ENCODE results near the gene RAB35.

RAB35 gene

DNA sequence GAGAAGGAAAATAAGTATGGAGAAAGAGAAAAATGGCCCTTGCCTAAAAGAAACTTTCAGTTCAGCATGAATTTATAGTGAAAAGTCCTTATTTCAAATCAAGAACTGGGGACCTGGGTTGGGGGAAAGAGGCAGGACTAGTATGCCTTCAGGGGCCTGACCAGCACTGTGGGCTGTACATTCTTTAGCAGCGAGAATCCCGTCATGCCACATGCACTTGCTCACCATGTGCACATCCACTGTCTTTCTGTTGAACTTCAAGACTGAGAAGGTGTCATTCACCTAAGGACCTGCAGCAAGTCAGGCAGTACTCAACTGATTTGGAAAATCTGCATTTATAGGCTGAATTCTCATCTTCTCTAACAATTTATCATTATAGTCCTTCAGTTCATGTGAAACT lies 50.2 kb downstream of the RAB35 start:
- CTCF ChIA-PET = no interaction called here
- POLR2A ChIA-PET = no interaction called here
- DNase-seq (ENCODE audit: extremely low spot score) = no peak
- TF ChIP-seq ARNT (IDR thresholded peaks at IDR 0.05) = no peak
- no peak for TF ChIP-seq TARDBP (IDR thresholded peaks at IDR 0.05)
- no peak for TF ChIP-seq FOXA1 (IDR thresholded peaks at IDR 0.05)
- no peak for TF ChIP-seq FOXK2 (IDR thresholded peaks at IDR 0.05)
- no peak for TF ChIP-seq LEF1 (IDR thresholded peaks at IDR 0.05; ENCODE audit: borderline replicate concordance)
- TF ChIP-seq SP1 (IDR thresholded peaks at IDR 0.05) = no peak
- TF ChIP-seq SUZ12 (IDR thresholded peaks at IDR 0.05) = no peak
- no peak for TF ChIP-seq CTBP1 (IDR thresholded peaks at IDR 0.05; ENCODE audit: borderline replicate concordance)
- TF ChIP-seq FOXM1 (IDR thresholded peaks at IDR 0.05; ENCODE audit: borderline replicate concordance) = no peak
- TF ChIP-seq ELF4 (IDR thresholded peaks at IDR 0.05) = no peak
- TF ChIP-seq NFRKB (IDR thresholded peaks at IDR 0.05) = no peak
- TF ChIP-seq HDGF (IDR thresholded peaks at IDR 0.05; ENCODE audit: borderline replicate concordance) = no peak
- TF ChIP-seq BHLHE40 (IDR thresholded peaks at IDR 0.05; ENCODE audit: borderline replicate concordance) = no peak

DNA sequence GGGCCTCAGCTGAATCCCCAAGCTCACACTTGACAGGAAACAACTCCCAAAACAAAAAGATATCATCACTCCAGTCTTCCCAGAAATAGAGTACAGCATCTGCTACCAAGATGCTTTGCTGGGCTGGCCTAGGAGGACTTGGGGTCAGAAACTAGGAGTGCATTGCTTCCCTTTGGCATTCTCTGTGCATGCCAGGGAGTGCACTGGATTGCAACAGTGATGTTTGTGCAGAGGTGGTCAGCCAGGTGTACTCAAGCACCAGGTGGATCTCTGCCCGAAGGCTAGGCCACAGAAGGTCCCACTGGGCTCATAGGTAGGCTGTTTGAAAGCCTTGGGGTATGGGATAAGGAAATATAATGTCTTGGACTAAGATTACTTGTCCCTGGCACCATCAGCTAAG lies 51.1 kb downstream of the RAB35 start:
- CTCF ChIA-PET = no interaction called here
- TF ChIP-seq FOXK2 (IDR thresholded peaks at IDR 0.05) (no peak), SP1 (IDR thresholded peaks at IDR 0.05) (no peak), ELF4 (IDR thresholded peaks at IDR 0.05) (no peak), SUZ12 (IDR thresholded peaks at IDR 0.05) (no peak)
- no peak for DNase-seq (ENCODE audit: extremely low spot score)
- POLR2A ChIA-PET = no interaction called here

DNA sequence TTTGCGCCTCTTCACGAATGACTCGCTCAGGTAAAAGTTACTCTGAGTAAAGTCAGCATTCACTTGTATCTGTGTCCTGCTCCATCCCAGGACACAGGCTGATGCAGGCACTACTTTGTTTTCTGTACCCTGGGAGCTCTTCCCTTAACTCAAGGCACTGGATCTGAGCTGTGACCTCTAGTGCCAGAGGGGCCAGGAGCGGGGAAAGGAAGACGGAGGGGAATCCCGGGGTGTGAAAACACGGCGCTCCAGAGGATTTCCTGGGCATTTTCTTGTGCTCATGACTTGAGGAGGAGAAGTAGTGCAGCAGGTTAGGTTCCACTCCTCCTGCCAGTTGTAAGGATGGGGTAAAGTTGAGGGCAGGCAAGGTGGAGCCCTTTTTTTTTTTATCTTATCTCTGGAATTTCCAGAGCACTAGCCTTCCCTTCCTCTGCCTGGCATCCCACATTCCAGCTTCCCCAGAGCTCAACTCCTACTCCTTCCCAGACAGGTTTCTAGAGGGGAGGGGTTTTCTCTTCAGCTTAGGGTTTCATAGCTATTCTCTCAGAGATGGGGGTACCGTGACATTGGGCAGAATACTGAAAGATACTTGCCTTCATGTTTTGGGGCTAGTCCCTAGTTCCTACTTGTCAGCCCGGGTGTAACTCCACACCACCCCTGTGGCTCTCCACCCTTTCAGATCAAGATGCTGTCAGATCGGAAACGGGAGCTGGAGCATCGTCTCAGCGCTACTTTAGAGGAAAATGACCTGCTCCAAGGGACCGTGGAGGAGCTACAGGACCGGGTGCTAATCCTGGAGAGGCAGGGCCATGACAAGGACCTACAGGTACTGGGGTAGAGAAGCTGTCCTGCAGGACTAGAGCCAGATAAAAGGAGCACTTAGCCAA lies 52.3 kb downstream of the RAB35 start:
- DNase-seq (ENCODE audit: extremely low spot score) = no peak
- POLR2A ChIA-PET = no interaction called here
- no peak for TF ChIP-seq BHLHE40 (IDR thresholded peaks at IDR 0.05; ENCODE audit: borderline replicate concordance)
- CTCF ChIA-PET = interaction anchor here (0.6 kb wide), 1 partner anchor 583 kb away, joined by 6 read pairs; no protein-coding TSS in a partner anchor

DNA sequence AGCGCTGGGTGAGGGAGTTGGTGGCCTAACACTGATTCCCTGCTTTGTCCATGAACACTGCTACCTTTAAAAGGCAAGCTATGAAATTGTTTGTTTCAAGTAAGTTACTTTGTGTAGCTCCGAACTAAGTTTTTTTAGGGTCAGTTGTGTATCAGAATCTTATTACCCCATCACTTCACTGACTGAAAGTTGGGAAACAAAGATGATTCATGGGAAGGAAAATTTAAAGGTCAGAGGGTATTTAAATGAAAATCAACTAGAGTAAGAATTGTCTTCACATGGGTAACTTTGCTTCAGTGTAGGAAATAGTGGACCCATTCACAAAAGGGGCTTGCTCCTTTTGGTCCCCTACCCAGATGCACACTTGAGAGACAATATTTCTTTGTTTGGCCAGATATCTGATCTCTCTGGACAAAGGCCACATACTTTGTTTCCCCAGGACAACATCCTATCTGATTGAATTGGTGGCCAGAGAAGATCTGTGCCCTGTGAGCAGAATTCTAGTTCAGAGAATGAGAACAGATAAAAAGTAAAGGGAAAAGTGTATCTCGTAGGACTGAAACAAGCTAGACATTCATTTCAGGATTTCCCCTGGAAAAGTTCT lies 53.5 kb downstream of the RAB35 start:
- ChIA-PET CTCF (interaction anchor here (0.6 kb wide), 1 partner anchor 15 kb away, joined by 3 read pairs; no protein-coding TSS in a partner anchor), POLR2A (interaction anchor here (1.0 kb wide), 1 partner anchor 10 kb away, joined by 3 read pairs; no protein-coding TSS in a partner anchor)
- TF ChIP-seq SP1 (IDR thresholded peaks at IDR 0.05) = no peak
- TF ChIP-seq LEF1 (IDR thresholded peaks at IDR 0.05; ENCODE audit: borderline replicate concordance) = no peak
- TF ChIP-seq ARNT (IDR thresholded peaks at IDR 0.05) = no peak
- TF ChIP-seq FOXK2 (IDR thresholded peaks at IDR 0.05) = no peak
- TF ChIP-seq CTBP1 (IDR thresholded peaks at IDR 0.05; ENCODE audit: borderline replicate concordance) = no peak
- no peak for TF ChIP-seq FOXA1 (IDR thresholded peaks at IDR 0.05)
- TF ChIP-seq, protein P1, sequence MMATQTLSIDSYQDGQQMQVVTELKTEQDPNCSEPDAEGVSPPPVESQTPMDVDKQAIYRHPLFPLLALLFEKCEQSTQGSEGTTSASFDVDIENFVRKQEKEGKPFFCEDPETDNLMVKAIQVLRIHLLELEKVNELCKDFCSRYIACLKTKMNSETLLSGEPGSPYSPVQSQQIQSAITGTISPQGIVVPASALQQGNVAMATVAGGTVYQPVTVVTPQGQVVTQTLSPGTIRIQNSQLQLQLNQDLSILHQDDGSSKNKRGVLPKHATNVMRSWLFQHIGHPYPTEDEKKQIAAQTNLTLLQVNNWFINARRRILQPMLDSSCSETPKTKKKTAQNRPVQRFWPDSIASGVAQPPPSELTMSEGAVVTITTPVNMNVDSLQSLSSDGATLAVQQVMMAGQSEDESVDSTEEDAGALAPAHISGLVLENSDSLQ (IDR thresholded peaks at IDR 0.05) = no peak
- no peak for DNase-seq (ENCODE audit: extremely low spot score)

DNA sequence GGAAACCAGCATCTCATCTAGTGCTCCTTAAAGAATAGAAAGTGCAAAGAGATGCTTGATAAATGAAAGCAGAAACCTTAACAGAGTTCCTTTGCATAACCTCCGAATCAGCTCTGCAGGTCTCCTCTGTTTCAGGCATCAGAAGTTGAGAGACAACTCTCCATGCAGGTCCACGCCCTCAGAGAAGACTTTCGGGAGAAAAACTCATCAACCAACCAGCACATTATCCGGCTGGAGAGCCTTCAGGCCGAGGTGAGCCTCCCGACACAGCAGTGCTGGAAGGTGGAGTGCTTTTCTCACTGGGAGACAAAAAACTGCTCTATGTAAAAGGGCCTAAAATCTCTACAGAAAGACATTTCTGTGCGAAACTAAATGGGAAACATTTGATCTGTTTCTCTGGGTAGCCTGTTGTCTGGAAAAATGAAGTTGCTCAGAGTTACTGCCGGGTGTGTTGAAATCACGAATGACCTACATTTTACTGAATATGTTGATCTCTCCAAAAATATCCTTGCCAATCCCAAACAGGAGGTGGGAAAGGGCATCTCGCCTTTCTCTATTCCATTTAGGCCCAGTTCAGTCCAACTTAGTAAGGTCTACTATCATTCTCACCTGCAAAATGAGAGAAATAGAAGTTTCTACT lies 54.9 kb downstream of the RAB35 start:
- POLR2A ChIA-PET = no interaction called here
- TF ChIP-seq, protein P1 (IDR thresholded peaks at IDR 0.05) = no peak
- no peak for TF ChIP-seq FOXM1 (IDR thresholded peaks at IDR 0.05; ENCODE audit: borderline replicate concordance)
- TF ChIP-seq ARNT (IDR thresholded peaks at IDR 0.05) = no peak
- TF ChIP-seq FOXK2 (IDR thresholded peaks at IDR 0.05) = no peak
- no peak for TF ChIP-seq TARDBP (IDR thresholded peaks at IDR 0.05)
- TF ChIP-seq NFRKB (IDR thresholded peaks at IDR 0.05) = no peak
- no peak for TF ChIP-seq BHLHE40 (IDR thresholded peaks at IDR 0.05; ENCODE audit: borderline replicate concordance)
- no peak for TF ChIP-seq L3MBTL2 (conservative IDR thresholded peaks at IDR 0.05)
- TF ChIP-seq CTBP1 (IDR thresholded peaks at IDR 0.05; ENCODE audit: borderline replicate concordance) = no peak

DNA sequence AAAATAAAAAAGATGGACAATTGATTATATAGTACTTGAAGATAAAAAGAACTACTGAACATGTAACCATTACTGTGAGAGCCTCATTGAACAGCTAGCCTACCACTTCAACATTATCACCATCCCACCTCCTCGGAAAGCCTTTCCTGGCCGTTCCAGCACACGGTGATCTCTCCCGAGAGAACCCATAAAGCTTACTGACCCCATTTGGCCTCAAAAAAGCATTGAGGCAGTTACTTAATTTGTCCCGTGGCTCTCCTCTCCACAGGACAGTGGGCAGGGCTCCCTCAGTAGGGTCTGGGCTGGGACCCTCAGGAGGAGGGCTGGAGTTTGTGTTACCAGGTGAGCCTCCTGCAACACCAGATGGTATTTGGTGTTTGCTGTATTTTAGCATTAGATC lies 55.8 kb downstream of the RAB35 start:
- no peak for DNase-seq (ENCODE audit: extremely low spot score)
- CTCF ChIA-PET = no interaction called here
- no peak for TF ChIP-seq SP1 (IDR thresholded peaks at IDR 0.05)
- TF ChIP-seq NFRKB (IDR thresholded peaks at IDR 0.05) = no peak
- no peak for TF ChIP-seq ARNT (IDR thresholded peaks at IDR 0.05)
- TF ChIP-seq ZNF384 (IDR thresholded peaks at IDR 0.05) = no peak
- TF ChIP-seq, protein P1 (IDR thresholded peaks at IDR 0.05) = no peak
- TF ChIP-seq BHLHE40 (IDR thresholded peaks at IDR 0.05; ENCODE audit: borderline replicate concordance) = no peak
- POLR2A ChIA-PET = no interaction called here

More for the DNA sequence above, 54.9 kb downstream of the RAB35 start:
- DNase-seq (ENCODE audit: extremely low spot score) = no peak
- CTCF ChIA-PET = no interaction called here
